ENCODE measurements around the gene KMT2E.

The KMT2E gene

GRCh38 chr7:104993217-104993862, 20.7 kb upstream of the KMT2E start:
- no peaks in the 10 kb centered on the region for H3K9me3 ChIP-seq (ENCODE audit: control insufficient read depth, low read length)
- H3K27ac ChIP-seq, result no peak overlapping the region
- H3K4me1 ChIP-seq, result peaks cover 19% of the 10 kb centered on the region
- no peak overlapping the region for H3K9ac ChIP-seq
- TF ChIP-seq CTCF (IDR thresholded peaks at IDR 0.05), result no peak
- H3K4me2 ChIP-seq (ENCODE audit: low read length), result no peak overlapping the region
- no peaks in the 10 kb centered on the region for H3K36me3 ChIP-seq (ENCODE audit: control insufficient read depth, insufficient read depth, low read length)
- H2AFZ ChIP-seq, result no peak overlapping the region
- no peak overlapping the region for H3K4me3 ChIP-seq (ENCODE audit: low read depth, low read length)
- H3K27me3 ChIP-seq (ENCODE audit: control insufficient read depth, insufficient read depth, low read length), result no peaks in the 10 kb centered on the region
- H3K79me2 ChIP-seq, result peaks cover 60% of the 10 kb centered on the region

- H3K36me3 ChIP-seq (ENCODE audit: control insufficient read depth, insufficient read depth, low read length), result no peaks in the 10 kb centered on the region
- peaks cover 28% of the 10 kb centered on the region for H3K4me1 ChIP-seq
- no peak overlapping the region for H3K9ac ChIP-seq
- no peaks in the 10 kb centered on the region for H3K9me3 ChIP-seq (ENCODE audit: control insufficient read depth, low read length)
- H3K4me2 ChIP-seq (ENCODE audit: low read length), result no peak overlapping the region
- no peaks in the 10 kb centered on the region for H3K27me3 ChIP-seq (ENCODE audit: control insufficient read depth, insufficient read depth, low read length)
- no peak overlapping the region for H3K4me3 ChIP-seq (ENCODE audit: low read depth, low read length)
- peaks cover 76% of the 10 kb centered on the region for H3K79me2 ChIP-seq
- TF ChIP-seq CTCF (IDR thresholded peaks at IDR 0.05), result no peak
- no peak overlapping the region for H2AFZ ChIP-seq
- H3K27ac ChIP-seq, result no peak overlapping the region
Observed at GRCh38 chr7:104998040-104998752, 15.8 kb upstream of the KMT2E start.

- no peak overlapping the region for H3K27ac ChIP-seq
- no peaks in the 10 kb centered on the region for H3K27me3 ChIP-seq (ENCODE audit: control insufficient read depth, insufficient read depth, low read length)
- H3K4me3 ChIP-seq (ENCODE audit: low read depth, low read length), result no peak overlapping the region
- TF ChIP-seq CTCF (IDR thresholded peaks at IDR 0.05), result no peak
- H3K4me2 ChIP-seq (ENCODE audit: low read length), result no peak overlapping the region
- H3K9me3 ChIP-seq (ENCODE audit: control insufficient read depth, low read length), result no peaks in the 10 kb centered on the region
- H2AFZ ChIP-seq, result no peak overlapping the region
- H3K4me1 ChIP-seq, result peaks cover 36% of the 10 kb centered on the region
- no peaks in the 10 kb centered on the region for H3K36me3 ChIP-seq (ENCODE audit: control insufficient read depth, insufficient read depth, low read length)
- H3K79me2 ChIP-seq, result peaks cover 73% of the 10 kb centered on the region
- no peak overlapping the region for H3K9ac ChIP-seq
Observed at GRCh38 chr7:105000200-105000599, 13.8 kb upstream of the KMT2E start.

- no peak overlapping the region for H3K4me2 ChIP-seq (ENCODE audit: low read length)
- H3K9ac ChIP-seq, result no peak overlapping the region
- no peak for TF ChIP-seq CTCF (IDR thresholded peaks at IDR 0.05)
- H3K79me2 ChIP-seq, result peaks cover 72% of the 10 kb centered on the region
- H3K4me3 ChIP-seq (ENCODE audit: low read depth, low read length), result no peak overlapping the region
- no peaks in the 10 kb centered on the region for H3K9me3 ChIP-seq (ENCODE audit: control insufficient read depth, low read length)
- no peak overlapping the region for H2AFZ ChIP-seq
- peaks cover 35% of the 10 kb centered on the region for H3K4me1 ChIP-seq
- no peaks in the 10 kb centered on the region for H3K36me3 ChIP-seq (ENCODE audit: control insufficient read depth, insufficient read depth, low read length)
- H3K27ac ChIP-seq, result no peak overlapping the region
- no peaks in the 10 kb centered on the region for H3K27me3 ChIP-seq (ENCODE audit: control insufficient read depth, insufficient read depth, low read length)
Observed at GRCh38 chr7:105000927-105001336, 13.1 kb upstream of the KMT2E start.
